BJ (cell line): ENCODE data around the gene EFCAB9. TPM values are rescaled to one million over a fixed set of nuclear protein-coding genes. Genes with fewer than 3 reads are reported as not detected.

Experiments
- CTCF ChIA-PET: fragments of 350-600 bp; formaldehyde crosslinking; extraction: SDS; loops from one replicate; lab custom pipeline; 2021; ENCODE audit warnings: antibody characterized with exemption, inconsistent platforms; lab: Yijun Ruan, JAX
- POLR2A ChIA-PET: fragments of 300-600 bp; sonication (Branson Sonifier 250); formaldehyde crosslinking; extraction: SDS; loops from one replicate; lab custom pipeline; 2021; ENCODE audit warnings: antibody characterized with exemption; lab: Charles Lee
- DNase-seq: peaks from one replicate; pipeline ENCODE4 v3.0.0-alpha.2; 2011; ENCODE audit warnings: low read depth
- H3K27me3 ChIP-seq: 2 replicates; pipeline ENCODE4 v1.6.0; 2011; ENCODE audit warnings: low read length; ENCODE audit not compliant: control insufficient read depth, insufficient read depth
- H3K36me3 ChIP-seq: 2 replicates; pipeline ENCODE4 v1.5.1; 2011; ENCODE audit warnings: low read length; ENCODE audit not compliant: control insufficient read depth, insufficient read depth
- H3K4me3 ChIP-seq: 2 replicates; pipeline ENCODE4 v1.5.1; 2011; ENCODE audit warnings: low read depth, mild to moderate bottlenecking, control low read depth, low read length
- CTCF ChIP-seq: IDR thresholded peaks from 2 replicates; pipeline ENCODE4 v1.5.1; 2011; ENCODE audit warnings: low read depth, mild to moderate bottlenecking, control low read depth, inconsistent platforms, low read length, moderate library complexity; ENCODE audit not compliant: insufficient read depth
- polyA minus RNA-seq: library from RNA; depleted of rRNA, polyadenylated mRNA; stranded (reverse); fragments of >200 nt; gene quantifications from 2 replicates; pipeline ENCODE4 v1.2.3, GENCODE V29; 2011; rRNA and poly(A)+ RNA removed
- polyA plus RNA-seq: library from polyadenylated mRNA; depleted of rRNA; stranded (reverse); fragments of >200 nt; gene quantifications from 2 replicates; pipeline ENCODE4 v1.2.3, GENCODE V29; 2011; rRNA removed

Gene EFCAB9
- polyA plus RNA-seq (not detected in 2 replicates), polyA minus RNA-seq (not detected in 2 replicates)

- DNase-seq, result no peak
- H3K36me3 ChIP-seq, result no peaks in the 10 kb centered on the region
- no peaks in the 10 kb centered on the region for H3K27me3 ChIP-seq
- no peak within 1 kb of the TSS for H3K4me3 ChIP-seq
- ChIA-PET POLR2A (no interaction called here), CTCF (interaction anchor here (0.6 kb wide), 1 partner anchor 121 kb away, joined by 4 read pairs; no protein-coding TSS in a partner anchor)
- no peak for TF ChIP-seq CTCF
Measured at GRCh38 chr5:172193872-172194271, at the start of gene EFCAB9. EFCAB9 (plus strand) TSS chr5:172194172; CDS start chr5:172194173, 1 bp downstream.

DNA sequence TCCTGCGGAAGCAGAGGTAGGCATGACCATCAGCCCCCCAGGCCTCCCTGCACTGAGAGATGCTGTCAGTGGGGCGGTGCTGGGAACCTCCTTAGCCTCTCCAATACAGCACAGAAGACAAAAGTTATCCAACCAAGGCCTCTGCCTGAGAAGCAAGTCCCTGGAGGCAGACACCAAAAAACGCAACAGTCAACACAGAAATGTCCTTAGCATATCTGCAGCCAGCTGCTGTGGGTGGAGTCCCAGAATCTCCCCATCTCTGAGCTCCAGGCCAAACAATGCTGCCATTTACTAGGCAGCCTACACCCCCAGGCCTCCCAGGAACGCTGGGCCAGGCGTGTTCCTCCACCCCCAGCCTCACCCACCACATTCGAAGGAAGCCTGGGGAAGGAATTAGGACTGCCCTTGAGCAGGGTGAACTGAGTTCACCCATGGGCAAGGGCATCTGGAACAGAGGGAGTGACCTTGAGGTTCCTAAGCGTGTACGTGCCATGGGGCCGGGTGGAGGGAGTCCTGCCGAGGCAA lies 49.6 kb upstream of the EFCAB9 start:
- Histone ChIP-seq H3K4me3 (no peak overlapping the region), H3K36me3 (peaks cover 4% of the 10 kb centered on the region), H3K27me3 (no peaks in the 10 kb centered on the region)
- DNase-seq, result no peak
- no peak for TF ChIP-seq CTCF
- CTCF ChIA-PET, result no interaction called here
- POLR2A ChIA-PET, result no interaction called here

DNA sequence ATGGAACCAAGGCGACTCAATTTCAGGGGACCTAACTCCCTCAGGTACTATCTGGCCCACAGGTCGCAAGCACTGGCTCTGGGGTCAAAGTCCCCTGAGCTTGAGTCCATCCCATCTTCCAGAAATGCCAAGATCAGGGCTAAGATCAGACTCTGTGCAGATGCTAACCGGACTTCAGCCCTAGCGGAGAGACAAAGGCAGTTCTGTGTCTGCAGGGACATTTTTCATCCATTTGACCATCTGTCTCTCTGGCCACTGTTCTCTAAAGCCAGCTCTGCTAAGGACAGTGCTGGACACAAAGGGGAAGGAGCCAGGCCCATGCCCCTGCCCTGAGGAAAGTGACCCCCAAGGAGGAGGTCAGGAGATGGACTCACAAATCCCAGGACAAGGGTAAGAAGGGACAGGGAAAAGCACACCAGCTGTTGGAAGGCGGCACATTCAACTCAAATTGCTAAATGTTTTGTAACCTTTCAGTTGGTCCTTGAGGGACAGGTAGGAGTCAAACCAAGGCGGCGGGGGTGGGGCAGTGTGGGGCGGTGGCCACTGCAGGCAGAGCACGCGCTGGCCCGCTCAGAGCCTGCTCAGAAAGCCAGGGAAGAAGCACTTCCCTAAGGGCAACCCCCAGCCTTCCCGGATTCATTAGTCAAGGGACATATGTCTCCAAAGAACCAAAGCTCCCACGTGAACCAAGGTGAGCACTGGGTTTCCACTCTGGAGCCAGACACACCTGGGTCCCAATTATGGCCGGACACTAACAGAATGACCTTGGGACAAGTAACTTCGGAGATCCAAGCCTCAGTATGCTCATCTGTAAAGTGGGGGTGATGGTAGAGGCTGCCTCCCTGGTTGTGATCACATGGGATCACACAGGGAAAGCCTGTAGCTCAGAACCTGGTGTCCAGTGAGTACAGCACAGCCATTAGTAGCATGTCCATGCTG lies 48.8 kb upstream of the EFCAB9 start:
- TF ChIP-seq CTCF, result no peak
- peaks cover 4% of the 10 kb centered on the region for H3K36me3 ChIP-seq
- DNase-seq, result no peak
- CTCF ChIA-PET, result no interaction called here
- POLR2A ChIA-PET, result no interaction called here
- no peak overlapping the region for H3K4me3 ChIP-seq
- no peaks in the 10 kb centered on the region for H3K27me3 ChIP-seq

DNA sequence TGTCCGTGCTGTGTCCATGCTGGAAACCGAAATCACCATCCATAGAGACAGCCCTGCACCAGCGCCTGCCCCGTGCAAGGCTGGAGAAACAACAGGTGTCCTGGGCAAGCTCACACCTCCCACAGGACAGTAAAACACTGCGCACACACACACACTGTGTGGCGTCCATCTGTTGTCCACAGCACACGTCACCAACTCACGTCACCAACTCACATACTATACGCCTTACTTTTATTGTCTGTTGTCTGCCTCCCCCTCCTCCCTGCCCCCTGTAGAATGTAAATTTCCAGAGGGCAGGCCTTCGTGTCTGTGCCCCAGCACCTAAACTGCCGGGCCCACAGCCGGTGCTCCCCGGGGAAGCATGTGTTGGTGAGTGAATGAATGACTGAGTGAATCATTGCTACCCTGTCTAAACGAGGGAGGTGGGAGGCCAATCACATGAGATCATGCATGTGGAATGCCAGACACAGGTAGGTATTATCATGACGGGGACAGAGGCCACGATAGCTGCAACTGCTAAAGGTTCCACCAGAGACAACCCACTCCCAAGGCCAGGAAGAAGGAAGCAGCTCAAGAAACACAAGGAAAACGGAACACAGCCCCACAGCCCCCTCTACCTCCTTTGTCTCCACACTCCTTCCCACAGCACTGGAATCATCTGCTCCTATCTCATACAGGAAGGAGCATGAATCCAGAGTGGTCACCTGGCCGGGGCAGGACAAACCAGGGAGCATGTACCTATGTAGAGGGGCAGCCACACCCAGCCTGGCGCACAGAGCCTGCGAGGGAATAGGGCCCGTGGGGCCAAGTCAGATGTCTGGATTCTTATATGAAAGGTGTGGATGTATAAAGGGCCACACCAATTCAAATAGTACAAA lies 47.9 kb upstream of the EFCAB9 start:
- CTCF ChIA-PET, result no interaction called here
- DNase-seq, result no peak
- POLR2A ChIA-PET, result no interaction called here

More for the DNA sequence above, 47.9 kb upstream of the EFCAB9 start:
- Histone ChIP-seq H3K27me3 (no peaks in the 10 kb centered on the region), H3K36me3 (peaks cover 4% of the 10 kb centered on the region), H3K4me3 (no peak overlapping the region)
- no peak for TF ChIP-seq CTCF
